ENCODE measurements around the gene TRMT11.
A peak's percentile ranks its signal among the peaks of the same experiment; 100 is the strongest.
"Not testable (repeated sequence)": the region's sequence is repeated elsewhere in the genome, so short reads cannot be mapped to it uniquely, and the experiment has no call there.

The TRMT11 gene

GRCh38 chr6:125987026-125987617 is 782 bp downstream of the TRMT11 start:
- intact Hi-C loops (cut with DNase I): no loop called here

GRCh38 chr6:125988280-125988679 is 1.9 kb downstream of the TRMT11 start:
- intact Hi-C loops (cut with DNase I): no loop called here
- no peak for DNase-seq

More at GRCh38 chr6:125987026-125987617, 782 bp downstream of the TRMT11 start:
- no peak for DNase-seq

- no peak for DNase-seq
- intact Hi-C loops (cut with DNase I): no loop called here
Measured at GRCh38 chr6:125989631-125990030, 3.3 kb downstream of the TRMT11 start.

- intact Hi-C loops (cut with DNase I): no loop called here
Measured at GRCh38 chr6:125991653-125992052, 5.3 kb downstream of the TRMT11 start.

GRCh38 chr6:125994670-125995488 is 8.5 kb downstream of the TRMT11 start:
- no peak for DNase-seq
- intact Hi-C loops (cut with DNase I): no loop called here

More at GRCh38 chr6:125991653-125992052, 5.3 kb downstream of the TRMT11 start:
- no peak for DNase-seq

- peak; percentile 41 to 94 (median 66) for DNase-seq
- intact Hi-C loops (cut with DNase I): loop anchor here (2.0 kb wide), 1 partner anchor 1125 kb away; no protein-coding TSS in a partner anchor
Measured at GRCh38 chr6:125995972-125996580, 9.7 kb downstream of the TRMT11 start.

GRCh38 chr6:126002755-126003679 is 16.7 kb downstream of the TRMT11 start:
- intact Hi-C loops (cut with DNase I): no loop called here
- DNase-seq: no peak

GRCh38 chr6:126007800-126008199 is 21.5 kb downstream of the TRMT11 start:
- DNase-seq: no peak
- intact Hi-C loops (cut with DNase I): no loop called here

GRCh38 chr6:126010040-126010439 is 23.7 kb downstream of the TRMT11 start:
- intact Hi-C loops (cut with DNase I): no loop called here
- no peak for DNase-seq

- intact Hi-C loops (cut with DNase I): no loop called here
- no peak for DNase-seq
Measured at GRCh38 chr6:126015863-126016262, 29.5 kb downstream of the TRMT11 start.

GRCh38 chr6:126016591-126016990 is 30.3 kb downstream of the TRMT11 start:
- intact Hi-C loops (cut with DNase I): no loop called here
- no peak for DNase-seq

- DNase-seq: no peak
- intact Hi-C loops (cut with DNase I): no loop called here
Measured at GRCh38 chr6:126017668-126018067, 31.3 kb downstream of the TRMT11 start.

GRCh38 chr6:126020305-126021050 is 34.1 kb downstream of the TRMT11 start:
- no peak for DNase-seq
- intact Hi-C loops (cut with DNase I): no loop called here

GRCh38 chr6:126023474-126023873 is 37.1 kb downstream of the TRMT11 start:
- intact Hi-C loops (cut with DNase I); DNase-seq: not testable (repeated sequence)

- intact Hi-C loops (cut with DNase I): no loop called here
Measured at GRCh38 chr6:126026001-126026400, 39.7 kb downstream of the TRMT11 start.

GRCh38 chr6:126027601-126028000 is 41.3 kb downstream of the TRMT11 start:
- no peak for DNase-seq
- intact Hi-C loops (cut with DNase I): no loop called here

More at GRCh38 chr6:126026001-126026400, 39.7 kb downstream of the TRMT11 start:
- DNase-seq: no peak

GRCh38 chr6:126030045-126030444 is 43.7 kb downstream of the TRMT11 start:
- intact Hi-C loops (cut with DNase I): loop anchor here (5.0 kb wide), 1 partner anchor 1092 kb away; no protein-coding TSS in a partner anchor
- no peak for DNase-seq

GRCh38 chr6:126033696-126034095 is 47.4 kb downstream of the TRMT11 start:
- intact Hi-C loops (cut with DNase I): loop anchor here (5.0 kb wide), 1 partner anchor 1089 kb away; no protein-coding TSS in a partner anchor
- DNase-seq: peak in 3 of 10 donors; percentile 6 to 11 (median 6)

- no peak for DNase-seq
- intact Hi-C loops (cut with DNase I): loop anchor here (5.0 kb wide), 1 partner anchor 1088 kb away; no protein-coding TSS in a partner anchor
Measured at GRCh38 chr6:126034656-126035055, 48.3 kb downstream of the TRMT11 start.

Measured in posterior cingulate gyrus (tissue), 11 donors.